ACC112 (cell line): Measurements from ENCODE around the gene ABHD14A.

Experiments used
- H2AFZ ChIP-seq: fragments of 200-600 bp; sonication (generic); one replicate; pipeline ENCODE4 v1.6.0; 2017; ENCODE audit warnings: antibody characterized with exemption, low read length; ENCODE audit not compliant: unreplicated experiment
- H3K27ac ChIP-seq: fragments of 200-600 bp; sonication (generic); 2 replicates; pipeline ENCODE4 v1.5.1; 2014; ENCODE audit warnings: low read depth, mild to moderate bottlenecking, antibody characterized with exemption, low read length, moderate library complexity
- H3K27me3 ChIP-seq: fragments of 200-600 bp; sonication (generic); 2 replicates; pipeline ENCODE4 v1.6.1; 2014; ENCODE audit warnings: mild to moderate bottlenecking, antibody characterized with exemption, low read length, moderate library complexity, mixed read lengths; ENCODE audit not compliant: insufficient read depth
- H3K36me3 ChIP-seq: fragments of 200-600 bp; sonication (generic); 2 replicates; pipeline ENCODE4 v1.6.1; 2016; ENCODE audit warnings: mild to moderate bottlenecking, antibody characterized with exemption, low read length, moderate library complexity, mixed read lengths; ENCODE audit not compliant: insufficient read depth
- H3K4me1 ChIP-seq: fragments of 200-600 bp; sonication (generic); one replicate; pipeline ENCODE4 v1.6.1; 2016; ENCODE audit warnings: low read length, mixed read lengths; ENCODE audit not compliant: insufficient read depth, unreplicated experiment, control insufficient read depth
- H3K4me3 ChIP-seq: fragments of 200-600 bp; sonication (generic); 2 replicates; pipeline ENCODE4 v1.5.1; 2014; ENCODE audit warnings: mild to moderate bottlenecking, low read depth, low read length
- H3K79me2 ChIP-seq: fragments of 200-600 bp; sonication (generic); one replicate; pipeline ENCODE4 v1.6.0; 2016; ENCODE audit warnings: low read length; ENCODE audit not compliant: control insufficient read depth, unreplicated experiment, insufficient read depth

Gene ABHD14A

DNA sequence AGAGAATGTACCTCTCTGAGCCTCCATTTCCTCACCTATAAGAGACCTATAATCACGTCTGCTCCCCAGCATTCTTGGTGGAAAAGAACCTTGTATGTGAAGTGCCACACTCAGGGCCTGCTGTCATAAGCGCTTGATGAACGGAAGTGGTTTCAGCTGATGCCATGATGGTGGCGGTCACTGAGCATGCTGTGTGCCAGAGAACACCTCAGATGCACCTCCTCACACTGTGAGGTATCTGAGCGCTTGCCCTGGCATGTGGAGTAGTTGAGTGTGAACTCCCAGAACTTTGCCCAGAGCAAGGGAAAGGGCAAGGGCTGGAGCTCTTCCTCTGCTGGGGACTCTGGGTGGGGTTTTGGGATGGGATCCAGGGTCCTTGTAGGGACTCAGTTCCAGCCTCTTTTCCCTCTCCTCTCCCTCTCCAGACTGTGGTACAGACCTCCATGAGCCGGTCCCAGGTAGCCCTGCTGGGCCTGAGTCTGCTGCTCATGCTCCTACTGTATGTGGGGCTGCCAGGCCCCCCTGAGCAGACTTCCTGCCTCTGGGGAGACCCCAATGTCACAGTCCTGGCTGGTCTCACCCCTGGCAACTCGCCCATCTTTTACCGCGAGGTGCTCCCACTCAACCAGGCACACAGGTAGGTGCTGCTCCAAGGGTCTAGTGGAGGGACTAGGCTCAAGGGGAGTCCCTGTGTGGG lies 2.7 kb downstream of the ABHD14A start:
- H3K27ac ChIP-seq: no peak overlapping the region
- no peaks in the 10 kb centered on the region for H3K27me3 ChIP-seq
- H3K79me2 ChIP-seq: peaks cover 11% of the 10 kb centered on the region
- H2AFZ ChIP-seq: no peak overlapping the region
- H3K4me3 ChIP-seq: no peak overlapping the region
- H3K36me3 ChIP-seq: no peaks in the 10 kb centered on the region
- peaks cover 23% of the 10 kb centered on the region for H3K4me1 ChIP-seq

- Histone ChIP-seq H3K27me3 (no peaks in the 10 kb centered on the region), H3K79me2 (peaks cover 11% of the 10 kb centered on the region), H3K27ac (no peak overlapping the region), H3K4me1 (peaks cover 23% of the 10 kb centered on the region), H3K4me3 (no peak overlapping the region), H3K36me3 (no peaks in the 10 kb centered on the region), H2AFZ (no peak overlapping the region)
Observed at GRCh38 chr3:51978143-51978502, 3.3 kb downstream of the ABHD14A start.

DNA sequence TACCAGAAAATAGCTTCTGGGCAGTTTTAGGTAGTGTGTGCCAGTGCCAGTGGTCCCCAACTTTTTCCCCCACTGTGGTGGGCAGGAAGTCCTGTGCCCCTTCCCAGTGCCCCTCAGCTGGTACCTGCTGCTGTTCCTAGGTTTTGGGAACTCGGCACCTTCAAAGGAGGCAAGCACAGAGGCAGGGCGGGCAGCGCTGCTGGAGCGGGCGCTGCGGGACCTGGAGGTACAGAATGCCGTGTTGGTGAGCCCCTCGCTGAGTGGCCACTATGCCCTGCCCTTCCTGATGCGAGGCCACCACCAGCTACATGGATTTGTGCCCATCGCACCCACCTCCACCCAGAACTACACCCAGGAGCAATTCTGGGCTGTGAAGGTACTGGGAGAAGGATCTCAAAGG lies 5.4 kb downstream of the ABHD14A start:
- no peak overlapping the region for H3K27ac ChIP-seq
- no peak overlapping the region for H3K4me3 ChIP-seq
- peaks cover 23% of the 10 kb centered on the region for H3K4me1 ChIP-seq
- H2AFZ ChIP-seq: no peak overlapping the region
- peaks cover 13% of the 10 kb centered on the region for H3K79me2 ChIP-seq
- H3K36me3 ChIP-seq: no peaks in the 10 kb centered on the region
- no peaks in the 10 kb centered on the region for H3K27me3 ChIP-seq

GRCh38 chr3:51982352-51982837 lies 7.5 kb downstream of the ABHD14A start:
- H2AFZ ChIP-seq: peak overlapping the region; percentile 40
- H3K27ac ChIP-seq: peak overlapping the region; percentile 77
- H3K27me3 ChIP-seq: no peaks in the 10 kb centered on the region
- no peaks in the 10 kb centered on the region for H3K36me3 ChIP-seq
- peaks cover 13% of the 10 kb centered on the region for H3K79me2 ChIP-seq
- H3K4me1 ChIP-seq: peaks cover 14% of the 10 kb centered on the region
- H3K4me3 ChIP-seq: peak overlapping the region; percentile 85

- peak within 1 kb of the TSS; percentile 40 for H2AFZ ChIP-seq
- no peaks in the 10 kb centered on the region for H3K27me3 ChIP-seq
- no peaks in the 10 kb centered on the region for H3K36me3 ChIP-seq
- peaks cover 14% of the 10 kb centered on the region for H3K4me1 ChIP-seq
- peaks cover 13% of the 10 kb centered on the region for H3K79me2 ChIP-seq
- H3K4me3 ChIP-seq: peak within 1 kb of the TSS; percentile 85
- peak within 1 kb of the TSS; percentile 77 for H3K27ac ChIP-seq
Observed at GRCh38 chr3:51982838-51983577, 8.1 kb downstream of the ABHD14A start, which contains the start of gene ACY1. Gene ACY1, plus strand, starts transcription at chr3:51983535. Its CDS starts 530 bp downstream, at chr3:51984065.

DNA sequence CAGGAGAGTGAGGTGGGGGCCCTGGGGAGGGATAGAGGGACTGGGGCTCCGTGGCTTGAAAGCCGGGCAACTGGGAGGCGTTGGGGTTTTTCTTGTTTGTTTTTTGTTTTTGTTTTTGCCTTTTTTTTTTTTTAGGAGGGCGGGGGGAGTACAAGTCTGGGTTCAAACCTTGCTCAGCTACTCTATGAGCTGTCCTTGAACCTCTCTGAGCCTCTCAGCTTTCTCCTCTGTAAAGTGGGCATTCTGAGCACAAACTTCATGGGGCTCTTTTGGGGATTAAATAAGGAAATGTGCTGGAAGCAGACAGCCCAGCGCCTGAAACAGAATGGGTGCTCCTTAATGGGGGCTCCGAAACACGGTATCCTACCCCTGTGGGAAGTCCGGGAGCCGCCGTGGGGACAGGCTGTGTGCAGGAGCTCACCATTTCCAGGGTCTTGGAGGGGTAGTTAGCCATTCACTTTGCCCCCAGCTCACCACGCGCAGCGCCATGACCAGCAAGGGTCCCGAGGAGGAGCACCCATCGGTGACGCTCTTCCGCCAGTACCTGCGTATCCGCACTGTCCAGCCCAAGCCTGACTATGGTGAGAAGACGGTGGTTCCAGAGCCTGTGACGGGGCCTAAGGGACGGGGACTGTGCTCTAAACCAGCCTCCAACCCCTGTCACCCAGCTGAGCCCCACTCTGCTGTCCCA lies 8.9 kb downstream of the ABHD14A start:
- H3K4me1 ChIP-seq: peaks cover 14% of the 10 kb centered on the region
- no peak overlapping the region for H2AFZ ChIP-seq
- H3K4me3 ChIP-seq: peak overlapping the region; percentile 85
- peak overlapping the region; percentile 77 for H3K27ac ChIP-seq
- no peaks in the 10 kb centered on the region for H3K27me3 ChIP-seq
- peaks cover 13% of the 10 kb centered on the region for H3K79me2 ChIP-seq
- no peaks in the 10 kb centered on the region for H3K36me3 ChIP-seq

- H3K79me2 ChIP-seq: peaks cover 13% of the 10 kb centered on the region
- peak overlapping the region; percentile 85 for H3K4me3 ChIP-seq
- no peaks in the 10 kb centered on the region for H3K27me3 ChIP-seq
- H3K36me3 ChIP-seq: no peaks in the 10 kb centered on the region
- no peak overlapping the region for H2AFZ ChIP-seq
- peaks cover 14% of the 10 kb centered on the region for H3K4me1 ChIP-seq
- H3K27ac ChIP-seq: peak overlapping the region; percentile 77
Observed at GRCh38 chr3:51984269-51984647, 9.4 kb downstream of the ABHD14A start.

GRCh38 chr3:51985063-51985462 lies 10.2 kb downstream of the ABHD14A start:
- Histone ChIP-seq H3K36me3 (no peaks in the 10 kb centered on the region), H3K27me3 (no peaks in the 10 kb centered on the region), H3K4me1 (peaks cover 14% of the 10 kb centered on the region), H2AFZ (no peak overlapping the region), H3K27ac (no peak overlapping the region), H3K79me2 (peaks cover 13% of the 10 kb centered on the region), H3K4me3 (no peak overlapping the region)

DNA sequence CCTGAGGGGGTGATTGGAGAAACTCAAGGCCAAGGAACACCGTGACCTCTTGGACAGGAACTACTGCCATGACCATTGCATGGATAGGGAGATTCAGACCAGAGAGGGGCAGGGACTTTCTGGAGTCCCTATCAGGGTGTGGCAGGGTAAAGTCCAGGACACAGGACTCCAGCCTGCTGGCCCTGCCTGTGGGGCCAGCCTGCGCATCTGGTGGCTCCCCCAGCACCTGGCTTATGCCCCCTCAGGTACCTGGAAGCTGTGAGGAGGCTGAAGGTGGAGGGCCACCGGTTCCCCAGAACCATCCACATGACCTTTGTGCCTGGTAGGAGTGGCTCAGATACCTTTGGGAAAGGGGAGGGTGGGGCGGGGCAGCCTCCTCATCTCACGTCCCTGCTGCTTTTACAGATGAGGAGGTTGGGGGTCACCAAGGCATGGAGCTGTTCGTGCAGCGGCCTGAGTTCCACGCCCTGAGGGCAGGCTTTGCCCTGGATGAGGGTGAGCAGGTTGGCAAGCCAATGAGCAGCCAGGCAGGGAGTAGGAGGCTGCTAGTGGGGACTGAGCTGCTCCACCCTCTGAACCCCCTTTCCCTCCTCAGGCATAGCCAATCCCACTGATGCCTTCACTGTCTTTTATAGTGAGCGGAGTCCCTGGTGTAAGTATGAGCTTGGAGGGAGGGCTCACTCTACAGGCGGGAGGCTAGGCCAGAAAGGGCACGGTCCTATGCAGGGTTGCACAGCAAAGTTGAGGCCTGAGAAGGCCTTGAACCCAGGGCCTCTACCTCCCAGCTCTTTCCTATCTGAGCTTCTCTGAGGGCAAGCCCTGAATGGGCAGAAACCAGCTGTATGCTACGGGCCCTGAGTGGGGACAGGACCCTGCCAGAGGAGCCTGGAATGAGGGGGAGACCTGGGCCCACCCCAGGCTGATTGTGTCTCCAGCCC lies 11.4 kb downstream of the ABHD14A start:
- Histone ChIP-seq H3K4me1 (peaks cover 14% of the 10 kb centered on the region), H3K79me2 (peaks cover 9% of the 10 kb centered on the region), H2AFZ (no peak overlapping the region), H3K27me3 (no peaks in the 10 kb centered on the region), H3K27ac (no peak overlapping the region), H3K4me3 (no peak overlapping the region), H3K36me3 (peaks cover under 1% of the 10 kb centered on the region; the same call in 1 of the 2 replicates)

DNA sequence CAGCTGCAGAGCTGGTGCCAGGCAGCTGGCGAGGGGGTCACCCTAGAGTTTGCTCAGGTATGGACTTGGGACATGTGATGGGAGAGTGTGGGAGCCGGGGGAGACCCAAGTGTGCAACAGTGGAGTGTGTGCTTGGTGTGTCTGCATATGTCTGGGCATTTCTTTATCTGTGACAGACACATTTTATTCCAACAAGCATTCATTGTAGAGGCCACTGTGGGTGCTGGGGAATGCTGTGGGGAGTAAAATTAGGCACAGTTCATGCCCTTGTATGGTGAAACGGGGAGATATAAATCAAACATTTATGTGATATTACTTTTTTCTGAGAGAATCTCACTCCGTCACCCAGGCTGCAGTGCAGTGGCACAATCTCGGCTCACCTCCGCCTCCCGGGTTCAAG lies 12.7 kb downstream of the ABHD14A start:
- Histone ChIP-seq H3K4me3 (no peak overlapping the region), H2AFZ (no peak overlapping the region), H3K4me1 (peaks cover 8% of the 10 kb centered on the region), H3K36me3 (peaks cover 11% of the 10 kb centered on the region), H3K27ac (no peak overlapping the region), H3K79me2 (peaks cover 9% of the 10 kb centered on the region), H3K27me3 (no peaks in the 10 kb centered on the region)
